Astrocyte (in vitro differentiated cells and primary cell): ENCODE results near the gene PHLDA1. TPM values are rescaled to one million over a fixed set of nuclear protein-coding genes. Genes with fewer than 3 reads are reported as not detected.

Experiments used
- DNase-seq: peaks from one replicate; pipeline ENCODE4 v3.0.0-alpha.2; 2010; ENCODE audit warnings: low read depth
- FAIRE-seq: peaks from 2 replicates; lab custom pipeline; 2011; peaks lifted over from hg19 to GRCh38; lab: Jason Lieb, UNC
- H2AFZ ChIP-seq: 2 replicates; pipeline ENCODE4 v1.6.0; 2012; ENCODE audit warnings: low read depth, low read length, inconsistent platforms
- H3K27ac ChIP-seq: 2 replicates; pipeline ENCODE4 v1.5.1; 2011; ENCODE audit warnings: low read depth, low read length, inconsistent platforms
- H3K27me3 ChIP-seq: 2 replicates; pipeline ENCODE4 v1.6.0; 2011; ENCODE audit warnings: low read length, inconsistent platforms; ENCODE audit not compliant: insufficient read depth
- H3K36me3 ChIP-seq: 2 replicates; pipeline ENCODE4 v1.5.1; 2011; ENCODE audit warnings: low read length, inconsistent platforms; ENCODE audit not compliant: insufficient read depth
- H3K4me1 ChIP-seq: 2 replicates; pipeline ENCODE4 v1.5.1; 2011; ENCODE audit warnings: low read length, inconsistent platforms; ENCODE audit not compliant: insufficient read depth
- H3K4me2 ChIP-seq: 2 replicates; pipeline ENCODE4 v1.6.0; 2012; ENCODE audit warnings: low read length, inconsistent platforms
- H3K4me3 ChIP-seq: 2 replicates; pipeline ENCODE4 v1.5.1; 2011; ENCODE audit warnings: low read depth, mild to moderate bottlenecking, low read length, inconsistent platforms; ENCODE audit not compliant: insufficient read depth
- H3K79me2 ChIP-seq: 2 replicates; pipeline ENCODE4 v1.6.0; 2012; ENCODE audit warnings: mild to moderate bottlenecking, low read length, inconsistent platforms; ENCODE audit not compliant: insufficient read depth
- H3K9ac ChIP-seq: 2 replicates; pipeline ENCODE4 v1.6.0; 2012; ENCODE audit warnings: mild to moderate bottlenecking, low read length, inconsistent platforms
- H3K9me3 ChIP-seq: 2 replicates; pipeline ENCODE4 v1.5.1; 2012; ENCODE audit warnings: low read depth, mild to moderate bottlenecking, low read length, inconsistent platforms; ENCODE audit not compliant: insufficient read depth
- H4K20me1 ChIP-seq: 2 replicates; pipeline ENCODE4 v1.6.0; 2012; ENCODE audit warnings: low read length, inconsistent platforms; ENCODE audit not compliant: insufficient read depth
- H3K27ac Mint-ChIP-seq: one replicate; pipeline ENCODE4 v1.8.0; 2021; ENCODE audit warnings: mild to moderate bottlenecking, mixed read lengths; ENCODE audit not compliant: unreplicated experiment
- H3K27me3 Mint-ChIP-seq: one replicate; pipeline ENCODE4 v1.8.0; 2021; ENCODE audit warnings: low read depth, mixed read lengths; ENCODE audit not compliant: unreplicated experiment
- H3K36me3 Mint-ChIP-seq: one replicate; pipeline ENCODE4 v1.8.0; 2021; ENCODE audit warnings: low read depth, mixed read lengths; ENCODE audit not compliant: unreplicated experiment
- H3K4me1 Mint-ChIP-seq: one replicate; pipeline ENCODE4 v1.8.0; 2021; ENCODE audit warnings: low read depth, mixed read lengths; ENCODE audit not compliant: unreplicated experiment
- H3K4me3 Mint-ChIP-seq: one replicate; pipeline ENCODE4 v1.8.0; 2021; ENCODE audit warnings: mild to moderate bottlenecking, moderate library complexity, mixed read lengths; ENCODE audit not compliant: unreplicated experiment
- H3K9me3 Mint-ChIP-seq: one replicate; pipeline ENCODE4 v1.8.0; 2021; ENCODE audit warnings: mild to moderate bottlenecking, mixed read lengths; ENCODE audit not compliant: unreplicated experiment
- CTCF ChIP-seq: IDR thresholded peaks from 2 replicates; pipeline ENCODE4 v1.5.1; 2011; ENCODE audit warnings: low read depth, mild to moderate bottlenecking, inconsistent platforms, low read length, moderate library complexity; ENCODE audit not compliant: insufficient read depth
- EZH2 ChIP-seq: IDR thresholded peaks from 2 replicates; pipeline ENCODE4 v1.6.1; 2012; ENCODE audit warnings: mild to moderate bottlenecking, low read length, inconsistent platforms; ENCODE audit not compliant: insufficient read depth
- total RNA-seq: library from RNA; stranded (reverse); gene quantifications from 2 replicates; pipeline ENCODE4 v1.2.1, GENCODE V29; 2021

PHLDA1 gene
- total RNA-seq, 1 donor from 2014 or later, result 43.9 TPM

GRCh38 chr12:76049575-76050251 is 18.1 kb upstream of the PHLDA1 start:
- DNase-seq (no peak), FAIRE-seq (no peak)
- peaks cover 16% of the 10 kb centered on the region for H3K36me3 Mint-ChIP-seq
- H4K20me1 ChIP-seq, result peaks cover 4% of the 10 kb centered on the region
- H3K27me3 ChIP-seq, result no peaks in the 10 kb centered on the region
- H3K4me1 ChIP-seq, result no peaks in the 10 kb centered on the region
- H3K27ac ChIP-seq, result no peak overlapping the region
- H3K4me3 ChIP-seq, result no peak overlapping the region
- H3K4me1 Mint-ChIP-seq, result peaks cover 1% of the 10 kb centered on the region
- H3K9ac ChIP-seq, result no peak overlapping the region
- no peaks in the 10 kb centered on the region for H3K27me3 Mint-ChIP-seq
- TF ChIP-seq CTCF (no peak), EZH2 (no peak)
- no peak overlapping the region for H3K4me2 ChIP-seq
- H3K27ac Mint-ChIP-seq, result no peak overlapping the region
- peaks cover 67% of the 10 kb centered on the region for H3K36me3 ChIP-seq
- H2AFZ ChIP-seq, result no peak overlapping the region
- H3K9me3 ChIP-seq, result no peaks in the 10 kb centered on the region
- no peaks in the 10 kb centered on the region for H3K9me3 Mint-ChIP-seq
- H3K4me3 Mint-ChIP-seq, result no peak overlapping the region
- H3K79me2 ChIP-seq, result peaks cover 7% of the 10 kb centered on the region

- peak; percentile 54 for FAIRE-seq
- no peaks in the 10 kb centered on the region for H3K9me3 Mint-ChIP-seq
- Histone ChIP-seq H3K4me3 (no peak overlapping the region), H3K27ac (no peak overlapping the region), H3K36me3 (peaks cover 61% of the 10 kb centered on the region), H3K4me1 (no peaks in the 10 kb centered on the region), H3K9ac (no peak overlapping the region), H4K20me1 (peaks cover 4% of the 10 kb centered on the region), H3K4me2 (no peak overlapping the region), H2AFZ (no peak overlapping the region), H3K9me3 (no peaks in the 10 kb centered on the region), H3K79me2 (peaks cover 7% of the 10 kb centered on the region), H3K27me3 (no peaks in the 10 kb centered on the region)
- H3K4me1 Mint-ChIP-seq, result peaks cover 1% of the 10 kb centered on the region
- H3K36me3 Mint-ChIP-seq, result peaks cover 17% of the 10 kb centered on the region
- no peak for DNase-seq
- no peak overlapping the region for H3K4me3 Mint-ChIP-seq
- no peaks in the 10 kb centered on the region for H3K27me3 Mint-ChIP-seq
- TF ChIP-seq CTCF, result no peak
- no peak for TF ChIP-seq EZH2
- H3K27ac Mint-ChIP-seq, result no peak overlapping the region
Measured at GRCh38 chr12:76047742-76048141, 16.2 kb upstream of the PHLDA1 start.

GRCh38 chr12:76047060-76047459 is 15.5 kb upstream of the PHLDA1 start:
- Histone ChIP-seq H3K4me2 (no peak overlapping the region), H2AFZ (no peak overlapping the region), H3K36me3 (peaks cover 54% of the 10 kb centered on the region), H3K9me3 (no peaks in the 10 kb centered on the region), H3K79me2 (peaks cover under 1% of the 10 kb centered on the region), H3K4me3 (no peak overlapping the region), H3K27ac (no peak overlapping the region), H3K27me3 (no peaks in the 10 kb centered on the region), H3K4me1 (no peaks in the 10 kb centered on the region), H3K9ac (no peak overlapping the region), H4K20me1 (peaks cover 4% of the 10 kb centered on the region)
- H3K4me3 Mint-ChIP-seq, result no peak overlapping the region
- no peak for FAIRE-seq
- TF ChIP-seq CTCF (no peak), EZH2 (no peak)
- DNase-seq, result no peak
- H3K9me3 Mint-ChIP-seq, result no peaks in the 10 kb centered on the region
- H3K27me3 Mint-ChIP-seq, result no peaks in the 10 kb centered on the region
- H3K27ac Mint-ChIP-seq, result no peak overlapping the region
- peaks cover 1% of the 10 kb centered on the region for H3K4me1 Mint-ChIP-seq
- H3K36me3 Mint-ChIP-seq, result peaks cover 14% of the 10 kb centered on the region
